Stimulated activated naive CD4-positive, alpha-beta T cell (primary cell): Measurements from ENCODE around the gene KLF9.

Experiments used
- DNase-seq, 6 experiments: peaks; one replicate each; lab custom pipeline; 2025; lab: John Stamatoyannopoulos, UW

KLF9 gene

GRCh38 chr9:70413799-70414775 is at the start of gene KLF9:
KLF9 (minus strand) TSS chr9:70414657; CDS start chr9:70413363, 1,294 bp downstream.
- peak; percentile 84 to 97 (median 94) for DNase-seq

GRCh38 chr9:70463877-70464276 is 49.4 kb upstream of the KLF9 start:
- DNase-seq, result no peak

GRCh38 chr9:70462300-70462699 is 47.8 kb upstream of the KLF9 start:
- DNase-seq, result no peak

GRCh38 chr9:70457235-70457634 is 42.8 kb upstream of the KLF9 start:
- no peak for DNase-seq

GRCh38 chr9:70455993-70456704 is 41.7 kb upstream of the KLF9 start:
- DNase-seq, result no peak

GRCh38 chr9:70452365-70452764 is 37.9 kb upstream of the KLF9 start:
- no peak for DNase-seq

- DNase-seq, result no peak
Measured at GRCh38 chr9:70451765-70452164, 37.3 kb upstream of the KLF9 start.

GRCh38 chr9:70450738-70451137 is 36.3 kb upstream of the KLF9 start:
- DNase-seq, result no peak

- no peak for DNase-seq
Measured at GRCh38 chr9:70449461-70449860, 35.0 kb upstream of the KLF9 start.

- DNase-seq, result no peak
Measured at GRCh38 chr9:70448919-70449318, 34.5 kb upstream of the KLF9 start.

GRCh38 chr9:70444904-70445303 is 30.4 kb upstream of the KLF9 start:
- no peak for DNase-seq

GRCh38 chr9:70442328-70442848 is 27.9 kb upstream of the KLF9 start:
- no peak for DNase-seq

- no peak for DNase-seq
Measured at GRCh38 chr9:70441622-70442021, 27.2 kb upstream of the KLF9 start.

- no peak for DNase-seq
Measured at GRCh38 chr9:70439991-70440706, 25.7 kb upstream of the KLF9 start.

- no peak for DNase-seq
Measured at GRCh38 chr9:70438341-70438928, 24.0 kb upstream of the KLF9 start.

GRCh38 chr9:70435948-70436347 is 21.5 kb upstream of the KLF9 start:
- DNase-seq, result no peak

- no peak for DNase-seq
Measured at GRCh38 chr9:70429899-70430298, 15.4 kb upstream of the KLF9 start.

GRCh38 chr9:70428781-70429180 is 14.3 kb upstream of the KLF9 start:
- no peak for DNase-seq

GRCh38 chr9:70427161-70427945 is 12.9 kb upstream of the KLF9 start:
- no peak for DNase-seq

- DNase-seq, result no peak
Measured at GRCh38 chr9:70425192-70425591, 10.7 kb upstream of the KLF9 start.
